SK-N-SH (cell line): ENCODE results near the gene PAM16. TPM values are rescaled to one million over a fixed set of nuclear protein-coding genes. Genes with fewer than 3 reads are reported as not detected.

Experiments used
- CTCF ChIA-PET: fragments of 300-600, 350-600 bp; formaldehyde crosslinking; extraction: SDS; loops from one replicate; lab custom pipeline; 2021; lab: Yijun Ruan, JAX
- POLR2A ChIA-PET: fragments of 350-600 bp; sonication (Branson Sonifier 250); formaldehyde crosslinking; extraction: SDS; loops from one replicate; lab custom pipeline; 2020; ENCODE audit warnings: antibody characterized with exemption, inconsistent platforms; lab: Yijun Ruan, JAX
- DNase-seq: peaks from one replicate; pipeline ENCODE4 v3.0.0; 2012
- H2AFZ ChIP-seq: fragments of 200-600 bp; sonication (generic); 2 replicates; pipeline ENCODE4 v1.8.1; 2016; ENCODE audit warnings: antibody characterized with exemption, mild to moderate bottlenecking, low read depth
- H3F3A ChIP-seq: fragments of 200-600 bp; sonication (generic); replicated peaks from 2 replicates; pipeline ENCODE3; 2016; ENCODE audit warnings: antibody characterized with exemption, mild to moderate bottlenecking; ENCODE audit not compliant: insufficient read depth
- H3K27ac ChIP-seq, 2 experiments: fragments of 200-500 bp in 1 of 2; fragments of 200-600 bp in 1 of 2; sonication (Bioruptor generic) in 1 of 2; sonication (generic), shearing (Covaris generic) in 1 of 2; 2 replicates each; pipeline versions ENCODE4 v1.5.1 to v1.6.1; 2014 to 2016; ENCODE audit warnings: low read depth in 2 of 2, inconsistent platforms in 1 of 2, low read length in 1 of 2, mild to moderate bottlenecking in 1 of 2, mixed read lengths in 1 of 2
- H3K27me3 ChIP-seq: fragments of 200-600 bp; sonication (generic), shearing (Covaris generic); 2 replicates; pipeline ENCODE4 v1.6.1; 2016; ENCODE audit warnings: mixed run types; ENCODE audit not compliant: insufficient read depth
- H3K36me3 ChIP-seq, 2 experiments: fragments of 200-500 bp in 1 of 2; fragments of 200-600 bp in 1 of 2; sonication (Bioruptor generic) in 1 of 2; sonication (generic) in 1 of 2; replicated peaks in 1 of 2; 2 replicates each; pipeline versions ENCODE3 to v1.5.1; 2014 to 2016; ENCODE audit warnings: low read length in 1 of 2, mild to moderate bottlenecking in 1 of 2; ENCODE audit not compliant: insufficient read depth in 2 of 2, control insufficient read depth in 1 of 2
- H3K4me1 ChIP-seq, 2 experiments: fragments of 200-500 bp in 1 of 2; fragments of 200-600 bp in 1 of 2; sonication (Bioruptor generic) in 1 of 2; sonication (generic), shearing (Covaris generic) in 1 of 2; 2 replicates each; pipeline versions ENCODE4 v1.5.1 to v1.6.1; 2014 to 2016; ENCODE audit warnings: low read depth in 1 of 2, low read length in 1 of 2, mixed run types in 1 of 2; ENCODE audit not compliant: insufficient read depth in 2 of 2, control insufficient read depth in 1 of 2
- H3K4me2 ChIP-seq: fragments of 200-600 bp; sonication (generic), shearing (Covaris generic); 2 replicates; pipeline ENCODE4 v1.6.1; 2017; ENCODE audit warnings: mixed run types
- H3K4me3 ChIP-seq, 2 experiments: fragments of 200-500 bp in 1 of 2; fragments of 200-600 bp in 1 of 2; sonication (Bioruptor generic) in 1 of 2; sonication (generic), shearing (Covaris generic) in 1 of 2; 2 replicates each; pipeline versions ENCODE4 v1.5.1 to v1.8.1; 2014 to 2016; ENCODE audit warnings: low read depth in 2 of 2, inconsistent platforms in 1 of 2, low read length in 1 of 2, mild to moderate bottlenecking in 1 of 2, mixed read lengths in 1 of 2, moderate library complexity in 1 of 2
- H3K79me2 ChIP-seq: fragments of 200-600 bp; sonication (generic); 2 replicates; pipeline ENCODE4 v1.8.1; 2017; ENCODE audit warnings: mild to moderate bottlenecking; ENCODE audit not compliant: insufficient read depth
- H3K9ac ChIP-seq: fragments of 200-600 bp; sonication (generic); 2 replicates; pipeline ENCODE4 v1.6.1; 2017; ENCODE audit warnings: mixed run types
- H3K9me2 ChIP-seq: fragments of 200-600 bp; sonication (generic); 2 replicates; pipeline ENCODE4 v1.6.1; 2017; ENCODE audit warnings: mixed run types
- H3K9me3 ChIP-seq: fragments of 200-600 bp; sonication (generic); 2 replicates; pipeline ENCODE4 v1.6.1; 2017; ENCODE audit warnings: mixed run types, mild to moderate bottlenecking, moderate library complexity
- H4K20me1 ChIP-seq: fragments of 200-600 bp; sonication (generic); 2 replicates; pipeline ENCODE4 v1.6.1; 2017; ENCODE audit warnings: mild to moderate bottlenecking, mixed run types; ENCODE audit not compliant: insufficient read depth
- ELF1 ChIP-seq: IDR thresholded peaks from 2 replicates; pipeline ENCODE4 v1.4.0; 2012
- EP300 ChIP-seq, 2 experiments: IDR thresholded peaks; 2 replicates each; pipeline versions ENCODE4 v1.4.0 to v1.6.1; 2012; ENCODE audit warnings: borderline replicate concordance in 1 of 2, low read depth in 1 of 2, low read length in 1 of 2
- FOSL2 ChIP-seq: IDR thresholded peaks from 2 replicates; pipeline ENCODE4 v1.4.0; 2012; ENCODE audit warnings: low read depth, mild to moderate bottlenecking, moderate library complexity, borderline replicate concordance
- GABPA ChIP-seq: IDR thresholded peaks from 2 replicates; pipeline ENCODE4 v1.4.0; 2012; ENCODE audit warnings: low read depth, mild to moderate bottlenecking
- GATA2 ChIP-seq: sonication (generic); formaldehyde crosslinking; IDR thresholded peaks from 2 replicates; pipeline ENCODE4 v1.5.0; 2020; ENCODE audit warnings: mild to moderate bottlenecking, missing genetic modification reagents
- JUND ChIP-seq: IDR thresholded peaks from 2 replicates; pipeline ENCODE4 v1.4.0; 2012
- MEF2A ChIP-seq: IDR thresholded peaks from 2 replicates; pipeline ENCODE4 v1.4.0; 2012; ENCODE audit warnings: low read depth, borderline replicate concordance
- POLR2AphosphoS5 ChIP-seq: IDR thresholded peaks from 2 replicates; pipeline ENCODE4 v1.6.1; 2012; ENCODE audit warnings: low read depth, low read length
- RAD21 ChIP-seq: IDR thresholded peaks from 2 replicates; pipeline ENCODE4 v1.6.1; 2012; ENCODE audit warnings: mild to moderate bottlenecking, low read length
- RCOR1 ChIP-seq: fragments of 150-350 bp; IDR thresholded peaks from 2 replicates; pipeline ENCODE4 v1.6.1; 2017; ENCODE audit warnings: antibody characterized with exemption, low read length
- RFX5 ChIP-seq: IDR thresholded peaks from 2 replicates; pipeline ENCODE4 v1.6.1; 2012; ENCODE audit warnings: mild to moderate bottlenecking, improper control_type of control experiment, low read length
- SMC3 ChIP-seq: IDR thresholded peaks from 2 replicates; pipeline ENCODE4 v1.6.1; 2012; ENCODE audit warnings: low read depth, low read length, improper control_type of control experiment
- TEAD4 ChIP-seq: IDR thresholded peaks from 2 replicates; pipeline ENCODE4 v1.4.0; 2012; ENCODE audit warnings: mild to moderate bottlenecking, borderline replicate concordance; ENCODE audit not compliant: insufficient read depth
- YY1 ChIP-seq: IDR thresholded peaks from 2 replicates; pipeline ENCODE4 v1.4.0; 2012; ENCODE audit warnings: low read depth, mild to moderate bottlenecking
- WGBS: methylation state at CpG from one replicate; pipeline ENCODE4 v1.1.6; 2017; ENCODE audit warnings: low lambda C conversion rate; 5-methylcytosine and 5-hydroxymethylcytosine counted together
- polyA plus RNA-seq, 3 experiments: library from polyadenylated mRNA; depleted of rRNA; stranded (reverse); fragments of >200 nt; gene quantifications; 2 replicates each; pipeline ENCODE4 v1.2.3, GENCODE V29; 2012
- TF ChIP-seq, protein P1 (sequence below): IDR thresholded peaks from 2 replicates; pipeline ENCODE4 v1.4.0; 2012; ENCODE audit warnings: low read depth, borderline replicate concordance
- TF ChIP-seq, protein P2 (sequence below): fragments of 150-350 bp; IDR thresholded peaks from 2 replicates; pipeline ENCODE4 v1.6.1; 2016; ENCODE audit warnings: mild to moderate bottlenecking, low read depth, low read length

Gene PAM16
- polyA plus RNA-seq, 1 of the 3 experiments (the other 2 are of a cell fraction), result 96.4 TPM

DNA sequence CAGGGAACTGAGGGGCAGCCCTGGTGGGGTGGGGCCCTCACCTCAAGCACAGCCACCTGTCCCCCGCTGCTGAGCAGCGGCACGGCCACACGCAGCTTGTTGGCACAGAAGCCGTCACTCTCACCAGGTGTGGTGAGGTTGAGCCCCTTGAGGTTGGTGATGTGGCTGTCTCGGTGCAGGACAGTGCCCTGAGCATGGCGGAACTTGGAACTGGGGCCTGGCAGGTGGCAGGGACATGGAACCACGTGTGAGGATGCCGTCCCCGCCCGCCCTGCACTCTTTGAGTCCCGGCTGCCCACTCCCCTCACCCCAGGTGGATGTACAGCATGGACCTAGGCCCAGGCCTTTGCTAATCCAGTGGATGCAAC, 10.8 kb upstream of the PAM16 start:
- no peak overlapping the region for H3K27ac ChIP-seq
- no peak overlapping the region for H3K9ac ChIP-seq
- no peak overlapping the region for H3K4me3 ChIP-seq
- H3K4me2 ChIP-seq, result no peak overlapping the region
- H3K27me3 ChIP-seq, result no peaks in the 10 kb centered on the region
- no peaks in the 10 kb centered on the region for H3K9me2 ChIP-seq
- no peaks in the 10 kb centered on the region for H3K9me3 ChIP-seq
- peaks cover 6% of the 10 kb centered on the region for H3F3A ChIP-seq
- no peak for DNase-seq
- 93% methylated on average over 11 of the region's 12 CpGs for WGBS
- H3K36me3 ChIP-seq, result no peaks in the 10 kb centered on the region
- TF ChIP-seq RAD21 (no peak), JUND (no peak), EP300 (IDR thresholded peaks at IDR 0.05; ENCODE audit: borderline replicate concordance in 1 of 2, low read depth in 1 of 2, low read length in 1 of 2) (no peak), SMC3 (no peak), YY1 (no peak), TEAD4 (no peak), POLR2AphosphoS5 (no peak), ELF1 (no peak), GABPA (no peak), RFX5 (no peak), FOSL2 (no peak), RCOR1 (no peak), MEF2A (no peak), GATA2 (CRISPR knock-in tag) (no peak)
- TF ChIP-seq, protein P1, sequence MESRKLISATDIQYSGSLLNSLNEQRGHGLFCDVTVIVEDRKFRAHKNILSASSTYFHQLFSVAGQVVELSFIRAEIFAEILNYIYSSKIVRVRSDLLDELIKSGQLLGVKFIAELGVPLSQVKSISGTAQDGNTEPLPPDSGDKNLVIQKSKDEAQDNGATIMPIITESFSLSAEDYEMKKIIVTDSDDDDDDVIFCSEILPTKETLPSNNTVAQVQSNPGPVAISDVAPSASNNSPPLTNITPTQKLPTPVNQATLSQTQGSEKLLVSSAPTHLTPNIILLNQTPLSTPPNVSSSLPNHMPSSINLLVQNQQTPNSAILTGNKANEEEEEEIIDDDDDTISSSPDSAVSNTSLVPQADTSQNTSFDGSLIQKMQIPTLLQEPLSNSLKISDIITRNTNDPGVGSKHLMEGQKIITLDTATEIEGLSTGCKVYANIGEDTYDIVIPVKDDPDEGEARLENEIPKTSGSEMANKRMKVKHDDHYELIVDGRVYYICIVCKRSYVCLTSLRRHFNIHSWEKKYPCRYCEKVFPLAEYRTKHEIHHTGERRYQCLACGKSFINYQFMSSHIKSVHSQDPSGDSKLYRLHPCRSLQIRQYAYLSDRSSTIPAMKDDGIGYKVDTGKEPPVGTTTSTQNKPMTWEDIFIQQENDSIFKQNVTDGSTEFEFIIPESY, result no peak
- TF ChIP-seq, protein P2, sequence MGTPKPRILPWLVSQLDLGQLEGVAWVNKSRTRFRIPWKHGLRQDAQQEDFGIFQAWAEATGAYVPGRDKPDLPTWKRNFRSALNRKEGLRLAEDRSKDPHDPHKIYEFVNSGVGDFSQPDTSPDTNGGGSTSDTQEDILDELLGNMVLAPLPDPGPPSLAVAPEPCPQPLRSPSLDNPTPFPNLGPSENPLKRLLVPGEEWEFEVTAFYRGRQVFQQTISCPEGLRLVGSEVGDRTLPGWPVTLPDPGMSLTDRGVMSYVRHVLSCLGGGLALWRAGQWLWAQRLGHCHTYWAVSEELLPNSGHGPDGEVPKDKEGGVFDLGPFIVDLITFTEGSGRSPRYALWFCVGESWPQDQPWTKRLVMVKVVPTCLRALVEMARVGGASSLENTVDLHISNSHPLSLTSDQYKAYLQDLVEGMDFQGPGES, result no peak
- H3K79me2 ChIP-seq, result no peaks in the 10 kb centered on the region
- ChIA-PET CTCF (interaction anchor here (1.0 to 5.6 kb wide), 5 partner anchors 19 to 73 kb away, joined by 3 to 299 read pairs (median 49); no protein-coding TSS in a partner anchor), POLR2A (interaction anchor here (0.7 to 1.2 kb wide), 2 partner anchors 31 to 49 kb away, joined by 3 to 4 read pairs; no protein-coding TSS in a partner anchor)
- no peaks in the 10 kb centered on the region for H4K20me1 ChIP-seq
- H3K4me1 ChIP-seq, result peaks cover 0 to 10% of the 10 kb centered on the region in 2 experiments; a peak in 1 of 4 replicates
- H2AFZ ChIP-seq, result no peak overlapping the region
